ENCODE results near the gene SACM1L. TPM values are rescaled to one million over a fixed set of nuclear protein-coding genes. Genes with fewer than 3 reads are reported as not detected.
A peak's percentile ranks its signal among the peaks of the same experiment; 100 is the strongest.

The SACM1L gene
- total RNA-seq, 1 experiment from 2014 or later = 79.6 TPM

DNA sequence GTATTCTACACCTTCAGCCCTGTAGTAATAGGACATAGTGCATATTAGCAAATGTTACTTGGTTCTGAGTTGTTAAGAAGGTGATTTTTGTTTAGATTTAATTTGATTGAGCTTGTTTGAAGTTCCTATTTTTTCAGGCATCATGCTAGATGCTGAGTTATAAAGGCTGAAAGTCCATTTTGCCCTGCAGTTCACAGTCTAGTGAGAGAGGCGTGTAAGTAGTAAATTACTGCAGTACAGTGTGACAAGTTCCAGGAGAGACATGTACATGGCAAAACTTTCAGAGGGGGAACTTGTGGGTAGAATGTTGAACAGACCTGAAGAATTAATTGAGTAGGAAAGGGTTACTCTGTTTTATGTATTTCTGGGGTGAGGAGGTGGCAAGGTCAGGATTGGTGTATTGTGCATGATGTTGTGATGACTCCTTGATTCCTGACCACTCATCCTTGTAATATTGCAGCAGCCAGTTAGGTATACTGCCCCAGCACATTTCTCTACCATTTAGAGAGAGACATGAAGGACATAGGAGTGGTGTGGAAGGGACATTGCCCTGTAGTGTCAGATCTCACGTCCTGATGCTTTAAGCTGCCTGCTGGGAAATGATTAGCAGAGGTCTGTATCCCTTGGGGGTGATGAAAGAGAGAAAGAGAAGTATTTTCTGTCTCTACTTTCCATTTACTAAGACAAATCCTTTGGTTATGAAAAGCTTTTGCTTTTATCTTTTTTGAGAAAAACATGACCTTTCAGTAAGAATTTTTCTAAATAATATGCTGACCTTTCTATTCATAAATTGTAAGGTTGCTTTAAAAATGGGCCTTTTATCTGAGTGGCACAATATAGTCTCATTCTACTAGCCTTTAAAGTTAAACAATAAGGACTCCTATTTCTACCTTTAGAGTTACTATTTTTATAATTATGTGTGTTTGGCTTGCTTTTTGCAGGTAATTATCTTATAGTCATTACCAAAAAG is 16.9 kb downstream of the SACM1L start (continued):
- TF ChIP-seq ZNF232 (CRISPR knock-in tag; IDR thresholded peaks at IDR 0.05) (no peak), NR3C1 (CRISPR knock-in tag; conservative IDR thresholded peaks at IDR 0.05; ENCODE audit: low read depth) (no peak), ZNF396 (CRISPR knock-in tag; IDR thresholded peaks at IDR 0.05; ENCODE audit: borderline replicate concordance) (no peak), FOXJ3 (CRISPR knock-in tag; IDR thresholded peaks at IDR 0.05; ENCODE audit: borderline replicate concordance) (no peak)
- TF ChIP-seq, protein P1, sequence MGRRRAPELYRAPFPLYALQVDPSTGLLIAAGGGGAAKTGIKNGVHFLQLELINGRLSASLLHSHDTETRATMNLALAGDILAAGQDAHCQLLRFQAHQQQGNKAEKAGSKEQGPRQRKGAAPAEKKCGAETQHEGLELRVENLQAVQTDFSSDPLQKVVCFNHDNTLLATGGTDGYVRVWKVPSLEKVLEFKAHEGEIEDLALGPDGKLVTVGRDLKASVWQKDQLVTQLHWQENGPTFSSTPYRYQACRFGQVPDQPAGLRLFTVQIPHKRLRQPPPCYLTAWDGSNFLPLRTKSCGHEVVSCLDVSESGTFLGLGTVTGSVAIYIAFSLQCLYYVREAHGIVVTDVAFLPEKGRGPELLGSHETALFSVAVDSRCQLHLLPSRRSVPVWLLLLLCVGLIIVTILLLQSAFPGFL (CRISPR knock-in tag; IDR thresholded peaks at IDR 0.05; ENCODE audit: borderline replicate concordance) = no peak

DNA sequence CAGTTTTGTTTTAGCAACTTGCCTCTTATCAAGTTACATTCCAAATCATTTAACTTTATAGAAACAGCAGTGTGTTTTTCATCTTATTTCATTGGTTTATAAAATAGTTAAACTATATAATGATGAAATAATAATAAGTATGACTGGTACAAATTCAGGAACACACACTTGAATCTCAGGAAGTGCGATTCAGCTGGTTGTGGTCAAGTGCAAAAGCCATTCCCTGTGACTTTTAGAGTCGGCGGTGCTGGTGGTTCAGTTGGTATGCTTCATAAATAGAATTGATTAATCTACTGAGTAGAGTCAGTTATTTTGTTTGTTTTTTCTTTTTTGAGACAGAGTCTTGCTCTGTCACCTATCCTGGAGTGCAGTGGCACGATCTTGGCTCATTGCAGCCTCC is 22.7 kb downstream of the SACM1L start:
- no peaks in the 10 kb centered on the region for H3K9me3 Mint-ChIP-seq
- no peaks in the 10 kb centered on the region; the same call in 1 of the 2 replicates for H3K27me3 Mint-ChIP-seq (ENCODE audit: low read depth)
- peak overlapping the region; percentile 30; the same call in 1 of the 2 replicates for H3K27ac Mint-ChIP-seq
- TF ChIP-seq, protein P2, sequence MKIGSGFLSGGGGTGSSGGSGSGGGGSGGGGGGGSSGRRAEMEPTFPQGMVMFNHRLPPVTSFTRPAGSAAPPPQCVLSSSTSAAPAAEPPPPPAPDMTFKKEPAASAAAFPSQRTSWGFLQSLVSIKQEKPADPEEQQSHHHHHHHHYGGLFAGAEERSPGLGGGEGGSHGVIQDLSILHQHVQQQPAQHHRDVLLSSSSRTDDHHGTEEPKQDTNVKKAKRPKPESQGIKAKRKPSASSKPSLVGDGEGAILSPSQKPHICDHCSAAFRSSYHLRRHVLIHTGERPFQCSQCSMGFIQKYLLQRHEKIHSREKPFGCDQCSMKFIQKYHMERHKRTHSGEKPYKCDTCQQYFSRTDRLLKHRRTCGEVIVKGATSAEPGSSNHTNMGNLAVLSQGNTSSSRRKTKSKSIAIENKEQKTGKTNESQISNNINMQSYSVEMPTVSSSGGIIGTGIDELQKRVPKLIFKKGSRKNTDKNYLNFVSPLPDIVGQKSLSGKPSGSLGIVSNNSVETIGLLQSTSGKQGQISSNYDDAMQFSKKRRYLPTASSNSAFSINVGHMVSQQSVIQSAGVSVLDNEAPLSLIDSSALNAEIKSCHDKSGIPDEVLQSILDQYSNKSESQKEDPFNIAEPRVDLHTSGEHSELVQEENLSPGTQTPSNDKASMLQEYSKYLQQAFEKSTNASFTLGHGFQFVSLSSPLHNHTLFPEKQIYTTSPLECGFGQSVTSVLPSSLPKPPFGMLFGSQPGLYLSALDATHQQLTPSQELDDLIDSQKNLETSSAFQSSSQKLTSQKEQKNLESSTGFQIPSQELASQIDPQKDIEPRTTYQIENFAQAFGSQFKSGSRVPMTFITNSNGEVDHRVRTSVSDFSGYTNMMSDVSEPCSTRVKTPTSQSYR (CRISPR knock-in tag; IDR thresholded peaks at IDR 0.05) = no peak
- TF ChIP-seq ZNF396 (CRISPR knock-in tag; IDR thresholded peaks at IDR 0.05; ENCODE audit: borderline replicate concordance) (no peak), FOXJ3 (CRISPR knock-in tag; IDR thresholded peaks at IDR 0.05; ENCODE audit: borderline replicate concordance) (no peak), FOXK1 (CRISPR knock-in tag; IDR thresholded peaks at IDR 0.05) (no peak), ZNF121 (CRISPR knock-in tag; IDR thresholded peaks at IDR 0.05) (no peak), ATF1 (CRISPR knock-in tag; IDR thresholded peaks at IDR 0.05) (no peak), ZNF671 (CRISPR knock-in tag; IDR thresholded peaks at IDR 0.05) (no peak), EMX1 (CRISPR knock-in tag; IDR thresholded peaks at IDR 0.05) (no peak), OVOL2 (CRISPR knock-in tag; IDR thresholded peaks at IDR 0.05; ENCODE audit: borderline replicate concordance) (no peak), KAT7 (CRISPR knock-in tag; IDR thresholded peaks at IDR 0.05; ENCODE audit: borderline replicate concordance) (no peak)
- TF ChIP-seq, protein P3, sequence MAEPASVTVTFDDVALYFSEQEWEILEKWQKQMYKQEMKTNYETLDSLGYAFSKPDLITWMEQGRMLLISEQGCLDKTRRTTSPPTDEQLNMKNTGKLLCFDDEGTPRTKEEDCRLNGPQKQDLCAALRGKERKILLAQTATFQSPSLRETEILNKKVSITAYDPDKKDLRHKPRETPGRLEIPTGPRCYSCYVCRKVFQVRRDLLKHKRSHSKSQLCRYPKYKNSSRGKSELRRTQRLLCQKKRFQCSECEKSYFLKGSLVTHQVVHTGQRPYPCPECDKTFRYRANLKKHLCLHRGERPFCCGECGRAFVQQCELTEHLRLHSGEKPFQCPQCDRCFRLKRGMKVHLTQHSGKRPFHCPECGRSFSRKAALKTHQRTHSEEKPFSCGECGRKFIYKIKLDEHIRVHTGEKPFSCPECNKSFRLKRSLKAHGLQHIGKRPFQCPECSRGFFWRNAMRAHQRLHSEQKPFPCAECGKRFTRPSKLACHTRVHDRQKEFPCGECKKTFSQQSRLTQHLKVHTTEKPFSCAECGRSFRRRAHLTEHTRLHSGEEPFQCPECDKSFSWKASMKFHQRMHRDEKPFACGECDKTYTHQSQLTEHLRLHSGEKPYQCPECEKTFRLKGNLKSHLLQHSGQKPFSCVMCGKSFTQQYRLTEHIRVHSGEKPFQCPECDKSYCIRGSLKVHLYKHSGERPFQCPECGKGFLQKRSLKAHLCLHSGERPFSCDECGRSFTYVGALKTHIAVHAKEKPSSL (CRISPR knock-in tag; conservative IDR thresholded peaks at IDR 0.05) = no peak
- TF ChIP-seq, protein P4, sequence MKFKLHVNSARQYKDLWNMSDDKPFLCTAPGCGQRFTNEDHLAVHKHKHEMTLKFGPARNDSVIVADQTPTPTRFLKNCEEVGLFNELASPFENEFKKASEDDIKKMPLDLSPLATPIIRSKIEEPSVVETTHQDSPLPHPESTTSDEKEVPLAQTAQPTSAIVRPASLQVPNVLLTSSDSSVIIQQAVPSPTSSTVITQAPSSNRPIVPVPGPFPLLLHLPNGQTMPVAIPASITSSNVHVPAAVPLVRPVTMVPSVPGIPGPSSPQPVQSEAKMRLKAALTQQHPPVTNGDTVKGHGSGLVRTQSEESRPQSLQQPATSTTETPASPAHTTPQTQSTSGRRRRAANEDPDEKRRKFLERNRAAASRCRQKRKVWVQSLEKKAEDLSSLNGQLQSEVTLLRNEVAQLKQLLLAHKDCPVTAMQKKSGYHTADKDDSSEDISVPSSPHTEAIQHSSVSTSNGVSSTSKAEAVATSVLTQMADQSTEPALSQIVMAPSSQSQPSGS (CRISPR knock-in tag; IDR thresholded peaks at IDR 0.05; ENCODE audit: borderline replicate concordance, low read depth) = no peak
- TF ChIP-seq, protein P5, sequence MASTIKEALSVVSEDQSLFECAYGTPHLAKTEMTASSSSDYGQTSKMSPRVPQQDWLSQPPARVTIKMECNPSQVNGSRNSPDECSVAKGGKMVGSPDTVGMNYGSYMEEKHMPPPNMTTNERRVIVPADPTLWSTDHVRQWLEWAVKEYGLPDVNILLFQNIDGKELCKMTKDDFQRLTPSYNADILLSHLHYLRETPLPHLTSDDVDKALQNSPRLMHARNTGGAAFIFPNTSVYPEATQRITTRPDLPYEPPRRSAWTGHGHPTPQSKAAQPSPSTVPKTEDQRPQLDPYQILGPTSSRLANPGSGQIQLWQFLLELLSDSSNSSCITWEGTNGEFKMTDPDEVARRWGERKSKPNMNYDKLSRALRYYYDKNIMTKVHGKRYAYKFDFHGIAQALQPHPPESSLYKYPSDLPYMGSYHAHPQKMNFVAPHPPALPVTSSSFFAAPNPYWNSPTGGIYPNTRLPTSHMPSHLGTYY (CRISPR knock-in tag; IDR thresholded peaks at IDR 0.05) = no peak
- TF ChIP-seq, protein P6, sequence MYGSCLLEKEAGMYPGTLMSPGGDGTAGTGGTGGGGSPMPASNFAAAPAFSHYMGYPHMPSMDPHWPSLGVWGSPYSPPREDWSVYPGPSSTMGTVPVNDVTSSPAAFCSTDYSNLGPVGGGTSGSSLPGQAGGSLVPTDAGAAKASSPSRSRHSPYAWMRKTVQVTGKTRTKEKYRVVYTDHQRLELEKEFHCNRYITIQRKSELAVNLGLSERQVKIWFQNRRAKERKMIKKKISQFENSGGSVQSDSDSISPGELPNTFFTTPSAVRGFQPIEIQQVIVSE (CRISPR knock-in tag; IDR thresholded peaks at IDR 0.05; ENCODE audit: borderline replicate concordance) = no peak
- ATAC-seq = no peak
- no peak overlapping the region for H3K4me3 Mint-ChIP-seq
- POLR2A ChIA-PET = no interaction called here
- no peaks in the 10 kb centered on the region for H3K4me1 Mint-ChIP-seq
- no peak for DNase-seq (ENCODE audit: low spot score)
- peaks cover 69% of the 10 kb centered on the region for H3K36me3 Mint-ChIP-seq
- CTCF ChIA-PET = no interaction called here
